ENCODE data around the gene PRRC2C.

GRCh38 chr1:171625225-171625624 is 139.9 kb downstream of the PRRC2C start:
- TF ChIP-seq CREB1 (IDR thresholded peaks at IDR 0.05) (no peak), CREB1 (CRISPR knock-in tag; IDR thresholded peaks at IDR 0.05) (no peak), HOXD1 (CRISPR knock-in tag; IDR thresholded peaks at IDR 0.05) (no peak), ZNF672 (CRISPR knock-in tag; IDR thresholded peaks at IDR 0.05) (no peak), MXI1 (IDR thresholded peaks at IDR 0.05; ENCODE audit: borderline replicate concordance, low read depth, low read length) (no peak)

Measured in HepG2 (cell line).